Stimulated activated CD4-positive, alpha-beta T cell treated with anti-CD3 and anti-CD28 coated beads, Interleukin-15, amount 100 ng/mL, for 48 hours (primary cell): ENCODE results near the gene AGAP1.

ENCODE experiments used
- DNase-seq, 2 donors: peaks; one replicate each; pipeline ENCODE4 v3.0.0-alpha.2; 2020; ENCODE audit warnings: low read depth in 2 of 2

AGAP1 gene

DNA sequence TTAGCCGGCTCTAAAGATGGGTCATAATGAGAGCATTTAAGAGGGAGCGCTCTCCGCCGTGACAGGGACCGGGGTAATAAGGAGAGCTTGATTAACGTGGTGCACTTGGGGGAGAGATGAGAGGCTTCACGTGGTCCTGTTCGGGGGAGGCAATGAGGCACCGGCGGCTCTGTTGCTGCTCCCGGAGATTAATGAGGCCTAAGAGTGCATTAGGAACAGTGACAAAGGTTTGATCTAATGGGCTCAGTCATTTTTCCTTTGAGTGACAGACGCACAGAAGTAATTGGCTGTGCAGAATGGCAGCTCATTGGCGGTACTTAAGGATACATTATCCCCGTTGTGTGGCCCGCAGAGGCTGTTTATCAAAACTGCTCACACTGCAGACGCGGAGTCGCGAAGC lies 423.7 kb downstream of the AGAP1 start:
- DNase-seq, result no peak

DNA sequence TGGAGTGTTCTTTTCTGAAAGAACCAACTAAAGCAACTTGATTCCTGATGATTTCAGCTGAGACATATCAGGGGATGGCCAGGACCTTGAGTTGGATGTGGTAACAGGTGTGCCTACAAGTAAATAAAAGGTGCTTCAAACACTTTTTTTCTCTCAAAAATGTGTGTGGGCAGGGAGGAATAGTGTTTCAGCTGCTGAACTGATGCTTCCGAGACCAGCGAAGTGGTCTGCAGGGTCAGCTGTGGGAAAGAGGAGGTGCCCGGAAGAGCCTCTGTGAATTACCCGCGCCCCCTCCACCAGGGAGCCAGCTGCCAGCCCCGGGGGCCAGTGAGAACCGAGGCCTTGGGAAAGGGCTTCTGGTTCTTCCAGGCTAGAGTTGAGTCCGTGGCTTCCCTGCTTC lies 425.0 kb downstream of the AGAP1 start:
- no peak for DNase-seq

DNA sequence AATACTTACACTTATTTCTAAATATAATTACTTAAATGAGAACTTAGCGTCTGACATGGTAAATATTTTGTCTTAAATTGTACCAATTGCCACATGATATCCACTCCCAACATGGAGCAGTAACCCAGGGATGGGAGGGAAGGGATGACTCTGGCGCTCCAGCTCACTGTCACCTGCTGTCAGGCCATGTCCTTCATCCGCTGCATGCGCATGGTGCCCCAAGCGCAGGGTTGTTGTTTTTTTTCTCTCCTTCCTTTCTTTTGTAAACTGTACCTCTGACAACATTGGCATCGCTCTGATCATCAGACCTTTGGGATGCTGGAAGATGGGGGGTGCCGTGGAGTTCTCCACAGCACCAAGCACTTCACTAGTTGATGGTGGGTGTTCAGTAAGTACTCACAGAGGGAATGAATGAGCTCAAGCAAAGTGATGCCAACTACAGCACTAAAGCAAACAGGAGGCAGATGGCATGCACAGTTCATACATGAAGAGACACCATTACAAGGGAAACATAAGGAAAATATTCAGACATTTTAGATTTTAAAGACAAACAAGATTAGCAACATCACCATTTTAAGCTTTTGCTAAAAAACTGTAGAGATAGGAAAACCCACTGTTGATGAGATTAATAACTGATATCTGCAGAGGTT lies 426.5 kb downstream of the AGAP1 start:
- no peak for DNase-seq

DNA sequence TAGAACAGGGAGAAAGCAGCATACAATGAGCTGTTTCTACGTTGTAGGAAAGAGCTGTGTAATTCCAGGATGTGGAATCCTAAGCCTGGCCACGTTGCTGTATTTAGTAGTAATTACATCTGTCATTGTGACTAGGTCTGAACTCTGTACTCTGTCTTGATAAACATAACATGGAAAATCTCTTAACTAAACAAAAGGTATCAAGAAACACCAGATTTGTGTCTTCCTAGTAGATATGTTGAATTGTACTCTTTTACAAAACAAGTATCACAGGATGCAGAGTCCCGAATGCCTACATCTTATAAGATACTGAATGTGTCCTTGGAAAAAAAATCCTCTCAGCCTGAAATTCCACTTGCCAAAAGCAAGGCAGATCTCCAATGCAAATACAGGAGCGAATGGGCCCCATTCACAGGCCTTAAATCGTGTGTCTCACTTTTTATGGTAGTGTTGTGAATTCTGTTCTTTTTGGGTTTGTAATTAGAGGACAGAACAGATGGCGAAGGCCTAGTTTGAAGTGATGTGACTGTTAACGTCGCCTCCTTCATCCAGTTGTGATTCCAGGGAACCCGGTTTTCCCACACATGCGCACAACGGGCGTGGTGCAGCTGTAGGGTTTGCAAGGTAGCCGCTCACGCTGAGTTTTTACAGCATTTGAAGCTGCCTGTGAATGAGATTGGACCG lies 427.8 kb downstream of the AGAP1 start:
- DNase-seq, result no peak

DNA sequence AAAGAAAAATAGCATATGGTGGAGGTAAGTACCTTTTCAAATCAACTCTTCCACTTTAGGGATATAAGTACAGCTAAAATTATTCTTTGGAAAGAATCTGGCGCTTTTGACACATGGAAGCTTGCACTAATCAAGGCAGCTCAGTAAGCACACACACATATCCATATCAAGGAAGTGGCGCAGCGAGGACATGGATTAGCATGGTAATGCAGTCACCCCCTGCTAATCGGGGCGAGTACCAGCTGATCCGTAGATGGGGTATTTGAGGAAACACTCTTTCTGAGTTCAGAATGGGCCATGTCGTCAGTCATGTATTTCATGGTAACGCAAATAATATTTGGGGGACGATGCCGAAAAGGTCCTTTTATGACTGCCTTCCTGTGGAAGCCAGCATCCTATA lies 429.0 kb downstream of the AGAP1 start:
- no peak for DNase-seq

DNA sequence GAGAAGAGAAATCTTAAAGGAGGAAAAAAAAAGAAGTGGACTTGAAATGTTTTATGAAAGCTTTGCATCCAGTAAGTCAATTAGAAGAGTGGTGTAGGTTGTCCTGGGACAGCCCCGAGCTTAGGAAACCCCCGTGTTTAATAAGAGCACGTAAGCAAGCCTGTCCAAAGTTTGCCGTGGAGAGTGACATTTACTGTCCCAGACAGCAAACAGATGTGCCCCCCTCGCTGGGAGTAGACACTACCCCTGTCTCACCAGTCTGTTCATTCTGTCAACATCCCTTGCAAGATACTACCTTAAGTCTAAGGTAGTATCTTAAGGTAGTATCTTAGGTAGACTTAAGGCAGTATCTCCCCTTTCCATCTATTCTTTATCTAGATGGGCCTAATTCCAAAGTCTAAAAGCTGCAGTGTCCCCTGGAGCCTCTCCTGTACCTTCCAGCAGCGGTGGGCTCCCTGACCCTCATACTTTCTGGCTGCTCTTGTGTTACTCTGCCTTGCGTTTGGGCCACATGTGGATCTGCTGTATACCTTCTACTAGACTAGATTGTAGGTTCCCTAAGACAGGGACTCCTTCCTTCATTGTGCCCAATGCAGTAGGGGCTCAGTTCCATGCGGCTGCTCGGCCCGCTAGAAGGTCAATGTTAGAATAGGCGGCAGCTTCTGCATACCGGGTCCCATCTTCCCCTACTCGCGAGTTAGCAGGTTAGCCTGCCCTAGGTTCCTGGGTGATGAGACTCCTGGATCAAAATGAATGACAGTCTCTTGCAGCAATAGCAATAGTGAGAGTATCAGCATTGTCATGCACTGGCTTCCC lies 430.2 kb downstream of the AGAP1 start:
- DNase-seq, result no peak

DNA sequence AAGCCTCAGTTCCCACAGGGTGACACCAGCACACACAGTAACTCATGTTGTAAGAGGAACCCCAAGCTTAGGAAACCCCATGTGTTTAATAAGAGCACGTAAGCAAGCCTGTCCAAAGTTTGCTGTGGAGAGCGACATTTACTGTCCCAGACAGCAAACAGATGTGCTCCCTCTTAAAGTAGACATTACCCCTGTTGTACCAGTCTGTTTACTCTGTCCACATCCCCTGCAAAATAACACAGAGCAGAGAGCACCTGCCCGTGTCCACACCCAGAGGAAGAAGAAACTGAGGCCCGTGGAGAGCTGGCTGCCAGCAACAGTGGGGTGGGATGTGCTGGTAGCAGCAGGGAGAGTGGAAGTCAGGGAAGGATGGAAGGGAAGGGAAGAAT lies 430.8 kb downstream of the AGAP1 start:
- no peak for DNase-seq

DNA sequence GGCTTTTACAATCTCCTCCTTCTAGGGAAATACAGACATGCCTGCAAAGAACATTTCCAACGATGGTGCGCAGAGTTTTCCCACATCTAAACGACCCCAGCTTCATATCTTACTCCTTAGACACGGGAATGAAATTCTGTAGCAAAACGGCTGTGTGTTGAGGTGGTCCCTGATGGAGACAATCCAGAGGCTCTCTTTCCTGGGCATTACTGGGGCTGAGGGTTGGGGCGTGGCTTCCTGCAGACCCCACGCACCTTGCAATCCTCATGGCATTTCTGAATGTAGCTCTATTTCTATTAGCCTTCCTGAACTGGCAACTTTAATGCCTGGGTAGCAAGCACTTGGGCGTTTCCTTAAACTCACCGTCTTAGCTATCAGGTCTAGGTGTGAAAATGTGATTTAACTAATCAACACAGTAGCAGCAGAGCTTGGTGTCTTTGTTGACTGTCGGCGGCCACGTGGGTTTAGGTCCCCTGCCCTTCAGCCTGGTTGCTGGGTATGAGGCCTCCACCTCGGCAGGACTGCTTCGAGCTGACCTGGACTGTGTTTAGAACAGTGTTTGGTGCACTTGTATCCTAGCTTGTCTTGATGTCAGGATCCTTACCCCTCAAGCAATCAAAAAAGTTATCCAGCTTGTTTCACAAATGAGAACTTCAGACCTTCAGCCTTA lies 431.5 kb downstream of the AGAP1 start:
- no peak for DNase-seq

DNA sequence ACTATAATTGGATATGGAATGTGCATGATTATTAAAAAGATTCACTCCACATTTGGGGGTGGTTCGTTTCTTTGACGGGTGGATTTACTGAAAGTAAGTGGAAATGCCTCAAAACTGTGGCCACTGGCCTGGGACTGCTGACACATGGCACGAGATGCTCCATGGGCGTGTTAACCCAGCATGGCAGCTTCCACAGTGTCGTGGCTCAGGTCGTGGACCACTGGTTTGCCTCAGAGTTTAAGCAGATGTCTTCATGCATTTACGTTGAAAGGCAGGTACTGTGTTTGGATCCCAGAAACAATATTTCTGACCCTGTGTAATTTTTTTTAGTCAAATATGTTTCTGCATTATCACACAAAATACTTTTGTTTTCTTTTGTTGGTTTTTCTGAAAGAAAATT lies 432.4 kb downstream of the AGAP1 start:
- no peak for DNase-seq

DNA sequence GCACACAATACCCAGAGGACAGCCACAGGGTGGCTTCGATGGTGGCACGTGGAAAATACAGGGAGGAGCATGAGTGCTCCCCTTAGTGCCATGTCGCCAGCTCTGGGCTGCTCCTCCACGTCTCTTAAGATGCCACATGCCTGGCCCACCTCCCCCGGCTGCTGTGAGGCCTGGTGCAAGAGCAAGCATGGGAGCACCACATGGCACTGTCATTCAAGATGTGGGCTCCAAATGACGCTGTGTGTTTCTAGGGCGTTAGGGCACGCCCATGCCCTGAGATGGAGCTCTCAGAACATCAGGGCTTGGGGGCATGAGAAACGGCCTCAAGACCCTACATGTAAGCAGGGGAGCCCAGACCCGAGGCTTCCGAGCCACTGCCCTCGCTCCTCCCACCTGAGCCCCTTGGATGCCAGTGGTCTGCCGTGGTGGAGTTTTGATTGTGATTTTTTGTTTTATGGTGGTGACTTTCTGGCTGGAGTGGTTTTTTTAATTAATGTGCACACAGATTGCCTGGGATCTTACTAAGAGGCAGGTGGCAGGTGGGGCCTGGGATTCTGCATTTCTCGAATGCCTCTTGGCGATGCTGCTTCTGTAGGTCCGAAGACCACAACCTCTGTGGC lies 435.0 kb downstream of the AGAP1 start:
- DNase-seq, result no peak

DNA sequence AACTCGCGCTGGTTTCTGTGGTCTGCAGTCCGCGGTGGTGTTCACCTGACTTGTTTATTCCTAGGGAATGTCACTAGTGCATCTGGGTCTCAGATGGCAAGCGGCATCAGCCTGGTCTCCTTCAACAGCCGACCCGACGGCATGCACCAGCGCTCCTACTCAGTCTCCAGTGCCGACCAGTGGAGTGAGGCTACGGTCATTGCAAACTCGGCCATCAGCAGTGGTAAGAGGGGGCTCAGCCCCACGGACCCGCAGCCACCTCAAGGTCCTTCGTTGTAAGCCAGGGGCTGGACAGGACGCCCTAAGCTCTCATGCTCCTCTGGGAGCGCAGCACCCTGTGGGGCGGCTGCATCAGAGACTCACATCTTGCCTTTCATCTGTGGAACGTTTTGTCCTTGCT lies 436.9 kb downstream of the AGAP1 start:
- DNase-seq, result no peak

DNA sequence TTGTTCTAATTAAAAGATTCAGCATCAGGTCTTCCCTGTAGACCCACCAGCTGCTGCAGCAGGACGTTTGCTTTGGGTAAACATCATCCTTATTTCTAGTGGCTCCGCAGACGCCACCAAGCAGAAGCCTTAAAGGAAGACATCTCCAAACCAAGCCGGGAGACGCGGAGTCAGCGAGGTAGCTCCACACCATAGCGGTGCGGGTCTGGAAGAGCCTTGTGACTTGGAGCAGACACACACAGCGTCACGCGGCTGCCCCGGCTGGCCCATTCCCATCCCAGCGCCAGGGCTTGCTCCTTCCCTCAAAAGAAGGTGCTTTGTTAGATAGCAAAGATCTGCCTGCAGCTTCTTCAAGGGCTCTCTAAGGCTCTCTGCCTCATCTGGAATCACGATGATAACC lies 437.8 kb downstream of the AGAP1 start:
- no peak for DNase-seq

DNA sequence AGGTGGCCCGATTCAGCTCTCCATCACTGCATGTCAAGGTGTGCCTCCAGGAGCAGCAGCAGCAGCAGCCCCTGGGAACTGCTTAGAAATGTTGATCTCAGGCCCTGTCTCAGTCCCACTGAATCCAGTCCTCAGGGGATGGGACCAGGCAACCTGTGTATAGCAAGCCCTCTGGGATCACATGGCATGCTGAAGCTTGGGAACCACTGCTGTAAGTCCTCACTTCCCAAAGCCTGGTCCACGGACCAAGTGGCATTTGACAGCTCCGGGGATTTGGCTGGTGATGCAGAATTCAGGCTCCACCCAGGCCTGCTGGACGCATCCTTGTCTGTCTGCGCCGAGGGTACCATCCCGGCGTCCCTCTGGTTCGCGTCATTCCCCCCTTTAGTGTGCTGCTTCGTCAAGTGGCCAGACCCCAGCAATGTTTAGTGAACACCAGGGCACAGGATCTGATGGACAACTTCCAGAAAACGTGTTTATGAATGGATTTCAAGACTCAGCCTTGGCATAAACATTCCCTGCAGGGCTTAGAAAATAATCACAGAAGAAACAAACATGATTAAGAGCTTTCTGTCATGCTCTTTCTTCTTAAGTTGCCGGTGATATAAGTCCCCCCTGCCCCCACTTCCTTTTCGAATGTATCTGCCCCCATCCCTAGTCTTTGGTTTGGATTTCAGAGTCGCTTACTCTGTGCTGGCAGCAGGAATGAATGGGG lies 440.4 kb downstream of the AGAP1 start:
- no peak for DNase-seq

DNA sequence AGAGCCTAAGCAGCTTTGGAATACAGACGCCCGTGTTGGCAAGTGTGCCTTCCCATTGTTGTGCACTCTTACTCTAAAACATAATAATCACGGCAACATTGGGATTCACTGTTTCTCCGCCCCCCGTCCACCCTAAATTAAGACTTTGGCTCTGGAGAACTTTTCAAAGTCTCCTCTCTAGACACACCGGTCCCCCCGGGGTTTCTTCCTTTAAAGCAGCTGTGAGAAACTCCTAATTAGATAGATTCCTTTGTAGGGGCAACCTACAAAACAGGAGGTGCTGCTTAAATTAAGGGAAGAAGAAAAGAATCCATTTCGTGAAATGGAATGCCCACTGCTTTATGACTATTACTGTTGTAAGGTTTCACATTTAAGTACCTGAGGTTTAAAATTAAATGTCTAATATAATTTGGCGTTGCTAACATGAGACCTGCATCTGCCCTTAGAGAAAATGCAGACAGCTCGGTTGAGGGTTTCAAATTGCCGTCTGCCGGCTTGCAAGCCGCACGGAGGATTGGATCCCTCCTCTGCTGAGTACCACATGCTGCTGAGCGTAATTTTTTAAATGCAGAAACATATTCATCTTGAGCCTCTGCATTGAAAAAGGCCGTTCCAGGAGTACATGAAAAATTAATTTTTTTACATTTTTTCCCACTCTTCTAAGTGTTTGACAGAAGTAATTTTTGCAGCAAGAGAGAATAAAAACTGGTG lies 441.1 kb downstream of the AGAP1 start:
- DNase-seq, result no peak

DNA sequence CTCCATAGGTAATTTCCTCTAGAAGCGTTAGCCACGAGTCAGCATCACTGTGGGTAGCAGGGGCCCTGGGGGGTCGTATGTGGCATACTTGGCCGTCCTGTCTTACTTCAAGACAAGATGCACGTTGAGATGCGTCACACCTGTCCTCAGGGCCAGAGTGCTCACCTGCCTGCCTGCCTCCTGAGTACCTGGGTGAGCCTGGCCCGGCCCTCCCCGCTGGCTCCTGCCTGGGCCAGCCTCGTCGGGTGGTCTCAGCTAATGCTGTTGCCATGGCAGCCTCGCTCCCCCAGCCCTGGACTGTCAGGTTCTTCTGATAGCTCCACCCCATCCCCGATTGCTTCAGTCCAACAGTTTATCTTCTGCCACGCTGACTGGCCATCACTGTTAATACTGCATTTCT lies 441.9 kb downstream of the AGAP1 start:
- no peak for DNase-seq

DNA sequence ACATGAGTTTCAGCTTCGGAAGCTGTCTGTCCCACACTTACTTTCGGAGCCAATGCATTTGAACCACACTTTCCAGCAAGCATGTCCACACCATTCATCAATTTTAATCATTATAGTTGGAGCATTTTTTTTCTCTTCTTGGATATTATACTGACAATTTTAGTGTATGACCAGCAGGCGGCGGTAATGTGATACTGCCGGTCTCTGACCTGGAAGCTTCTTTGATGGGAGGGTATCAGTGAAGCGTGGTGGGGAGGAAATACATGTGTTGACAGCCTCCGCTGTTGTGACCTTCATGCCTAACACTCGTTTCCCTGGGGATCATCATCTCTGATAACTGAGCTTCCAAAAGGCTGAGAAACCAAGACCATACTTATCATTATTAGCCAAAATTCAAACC lies 442.6 kb downstream of the AGAP1 start:
- DNase-seq, result no peak

DNA sequence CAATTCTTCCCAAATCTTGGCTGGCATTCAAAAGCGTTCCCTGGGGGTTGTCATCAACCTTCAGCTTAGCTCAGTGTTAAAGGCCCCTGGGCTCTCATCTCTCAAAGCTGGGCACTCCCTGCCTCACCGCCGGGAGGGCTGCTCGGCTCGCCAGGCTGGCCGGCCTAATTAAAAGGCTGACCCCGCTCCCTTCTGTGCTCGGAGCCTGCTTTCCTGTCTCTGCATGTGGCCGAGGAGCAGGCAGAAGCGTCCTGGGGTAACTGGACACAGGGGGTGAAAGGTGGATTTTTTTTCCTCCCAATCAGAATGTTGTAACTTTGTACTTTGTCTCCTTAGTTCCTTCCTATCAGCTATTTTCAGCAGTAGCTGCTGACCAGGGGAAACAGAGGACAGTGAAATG lies 443.2 kb downstream of the AGAP1 start:
- DNase-seq, result no peak

DNA sequence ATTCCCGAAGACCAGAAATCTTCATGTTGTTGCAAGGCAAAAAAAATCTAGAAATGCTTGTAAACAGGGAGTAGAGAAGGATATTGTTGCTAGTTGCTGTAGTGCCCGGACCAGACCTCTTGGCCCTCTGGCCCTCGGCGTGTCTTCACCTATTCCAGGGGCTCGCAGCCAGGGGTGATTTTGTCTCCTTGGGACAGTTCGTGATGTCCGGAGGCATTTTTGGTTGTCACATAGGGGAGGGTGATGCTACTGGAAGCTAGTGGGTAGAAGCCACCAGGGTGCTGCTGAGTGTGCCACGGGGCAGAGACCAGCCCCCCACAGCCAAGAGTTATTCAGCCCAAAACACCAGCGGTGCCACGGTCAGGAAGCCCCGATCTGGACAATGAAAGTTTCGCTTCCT lies 443.7 kb downstream of the AGAP1 start:
- DNase-seq, result no peak

DNA sequence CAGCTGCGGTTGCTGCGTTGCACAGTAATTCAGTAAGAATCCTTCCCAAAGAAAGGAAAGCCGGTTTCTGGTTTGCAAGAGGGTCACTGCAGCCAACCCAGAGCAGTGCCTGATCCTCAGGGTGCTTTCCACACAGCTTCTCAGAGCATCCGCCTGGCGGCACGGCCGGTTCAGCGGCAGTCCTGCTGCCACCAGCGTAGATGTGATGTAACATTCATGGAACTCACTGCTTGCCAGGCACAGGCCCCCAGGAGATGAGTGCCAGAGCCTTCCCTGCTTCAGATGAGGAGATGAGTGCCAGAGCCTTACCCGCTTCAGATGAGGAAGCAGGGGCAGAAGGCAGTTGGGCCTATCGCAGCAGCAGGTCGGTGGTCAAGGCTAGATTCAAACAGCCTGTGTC lies 444.1 kb downstream of the AGAP1 start:
- no peak for DNase-seq

DNA sequence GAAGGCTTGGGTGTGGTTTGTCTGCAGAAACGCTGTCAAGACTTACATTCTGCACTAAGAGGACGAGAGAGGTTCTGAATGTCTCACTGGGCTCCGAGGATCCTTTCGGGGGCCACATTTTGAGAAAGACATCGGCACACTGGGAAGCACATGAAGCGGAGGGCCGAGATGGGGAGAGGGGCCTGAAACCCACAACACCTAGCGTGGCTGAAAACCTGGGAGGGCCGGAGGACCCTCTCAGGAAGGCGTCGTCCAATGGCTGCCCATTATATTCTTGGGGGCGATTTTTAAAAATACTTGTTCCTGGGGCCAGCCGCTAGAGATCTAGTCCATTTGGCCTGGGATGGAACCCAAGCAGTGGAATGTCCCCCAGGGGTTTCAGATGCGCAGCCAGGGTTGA lies 444.8 kb downstream of the AGAP1 start:
- no peak for DNase-seq

DNA sequence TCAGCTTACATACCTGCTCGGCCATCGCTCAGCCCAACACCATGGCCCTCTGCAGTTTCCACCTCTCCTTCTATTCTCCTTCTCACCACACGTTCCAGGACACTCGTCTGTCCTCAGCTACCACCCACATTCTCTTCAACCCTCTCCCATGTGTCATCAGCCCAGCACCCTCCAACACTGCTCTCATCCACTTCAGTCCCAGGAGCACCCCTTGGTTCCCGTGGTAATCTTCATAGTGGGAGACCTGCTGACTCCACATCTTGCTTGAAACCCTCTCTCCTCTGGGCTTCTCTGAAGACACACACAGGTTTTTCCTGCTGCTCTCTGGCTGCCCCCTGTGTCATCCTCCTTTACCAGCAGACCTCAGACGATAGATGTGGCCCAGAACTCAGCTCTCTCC lies 445.6 kb downstream of the AGAP1 start:
- DNase-seq, result no peak
